H54 (cell line): ENCODE data around the gene HS3ST4.

Experiments
- DNase-seq: peaks from one replicate; pipeline ENCODE4 v3.0.0; 2011; ENCODE audit warnings: low spot score, mixed read lengths; ENCODE audit not compliant: insufficient read length
- FAIRE-seq: peaks from 3 replicates; lab custom pipeline; 2011; peaks lifted over from hg19 to GRCh38; lab: Jason Lieb, UNC
- POLR2A ChIP-seq: IDR thresholded peaks from 2 replicates; pipeline ENCODE4 v1.6.1; 2011; ENCODE audit warnings: low read depth, mild to moderate bottlenecking, low read length

Gene HS3ST4

DNA sequence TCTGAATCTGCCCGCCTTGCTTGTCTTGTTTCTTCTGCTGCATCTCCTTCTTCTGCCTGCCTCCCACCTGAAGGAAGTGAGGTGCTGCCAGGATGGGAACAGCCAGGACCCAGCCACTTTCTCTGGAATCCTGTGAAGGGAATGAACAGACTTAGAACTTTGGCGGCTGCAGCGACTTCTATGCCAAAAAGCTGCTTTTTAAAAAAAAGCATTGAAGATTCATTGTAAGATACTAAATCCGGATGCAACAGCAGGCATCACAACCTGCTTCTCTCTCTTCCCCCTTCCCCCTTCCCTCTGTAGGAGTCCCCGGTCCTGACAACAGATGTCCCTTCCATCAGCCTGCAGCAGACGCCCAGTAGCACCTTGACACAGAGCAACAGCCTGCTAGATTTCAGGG is 176.3 kb downstream of the HS3ST4 start:
- TF ChIP-seq POLR2A = no peak
- no peak for DNase-seq
- no peak for FAIRE-seq

DNA sequence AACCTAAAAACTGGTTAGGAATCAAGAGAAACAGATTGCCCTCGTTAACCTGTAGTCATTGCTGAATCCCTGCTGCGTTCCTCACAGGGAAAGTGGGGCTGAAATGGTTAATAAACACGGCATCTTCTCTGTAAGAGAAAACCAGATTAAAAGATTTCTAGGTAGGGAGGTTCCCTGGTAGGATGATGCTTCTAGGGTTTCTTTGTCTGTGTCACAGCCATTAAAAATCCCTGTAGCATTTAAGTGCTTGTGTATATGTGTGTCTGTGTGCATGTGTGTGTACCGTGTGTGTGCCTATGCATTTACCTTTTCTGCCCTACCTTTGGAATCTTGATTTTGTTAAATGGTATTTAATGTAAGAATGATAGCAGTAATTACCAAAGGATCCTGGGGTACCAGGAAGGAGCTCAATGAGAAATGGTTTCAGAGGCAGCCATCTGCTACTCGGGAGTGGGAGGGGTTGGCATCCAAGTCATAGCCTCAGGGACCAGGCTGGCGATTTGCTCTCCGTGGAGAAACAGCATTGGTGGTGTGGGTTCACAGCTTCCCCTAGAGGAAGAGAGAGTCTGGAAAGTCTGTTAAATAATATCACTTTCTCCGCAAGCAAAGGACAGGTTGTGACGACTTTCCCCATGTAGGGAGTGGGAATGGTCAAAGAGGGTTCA is 177.1 kb downstream of the HS3ST4 start:
- FAIRE-seq (no peak), DNase-seq (no peak)
- no peak for TF ChIP-seq POLR2A

DNA sequence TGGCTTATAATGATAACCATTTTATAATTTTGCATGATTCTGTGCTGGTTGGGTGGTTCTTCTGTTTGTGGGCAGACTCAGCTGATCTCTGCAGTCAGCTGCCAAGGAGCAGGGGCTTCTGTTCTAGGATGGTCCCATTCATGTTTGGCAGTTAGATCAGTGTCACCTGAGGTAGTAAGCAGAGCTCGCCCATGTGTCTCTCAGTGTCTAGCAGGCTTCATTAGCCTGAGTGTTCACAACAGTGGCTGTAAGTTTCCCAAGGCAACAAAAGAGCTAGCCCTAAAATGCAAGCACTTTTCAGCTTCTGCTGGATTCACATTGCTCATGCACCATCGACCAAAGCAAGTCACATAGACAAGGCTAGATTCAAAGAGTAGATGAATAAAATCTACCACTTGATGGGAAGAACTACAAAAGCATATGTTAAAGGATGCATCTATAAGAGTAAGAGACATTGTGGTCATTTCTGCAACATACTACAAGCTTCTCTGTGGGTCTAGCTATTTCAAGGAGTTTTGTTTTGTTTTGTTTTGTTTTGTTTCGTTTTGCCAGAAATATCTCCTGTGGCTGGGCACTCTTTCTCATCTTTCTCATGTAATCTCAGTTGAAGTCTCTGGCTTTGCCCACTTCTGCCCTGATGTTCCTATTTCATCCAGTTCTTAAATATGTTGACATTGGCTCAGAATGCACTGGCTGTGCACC is 180.8 kb downstream of the HS3ST4 start:
- no peak for DNase-seq
- no peak for TF ChIP-seq POLR2A
- FAIRE-seq = no peak

DNA sequence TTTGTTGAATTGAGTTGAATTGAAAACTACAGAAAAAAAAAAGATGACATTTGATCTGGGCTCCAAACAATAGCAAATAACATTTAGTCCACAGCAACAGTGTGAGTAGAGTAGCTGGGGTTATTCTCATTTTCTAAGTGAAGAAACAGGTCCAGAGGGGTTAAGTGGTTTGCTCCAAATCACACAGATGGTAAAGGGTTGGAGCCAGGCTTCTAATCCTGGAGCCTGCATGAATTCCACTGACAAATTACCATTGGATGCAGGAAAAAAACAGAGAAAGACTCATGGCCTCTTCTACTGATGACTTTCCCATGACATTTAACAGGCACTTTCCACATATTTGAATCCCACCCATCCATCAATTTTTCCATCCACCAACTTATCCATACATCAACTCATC is 182.4 kb downstream of the HS3ST4 start:
- no peak for TF ChIP-seq POLR2A
- DNase-seq = no peak
- FAIRE-seq = no peak

DNA sequence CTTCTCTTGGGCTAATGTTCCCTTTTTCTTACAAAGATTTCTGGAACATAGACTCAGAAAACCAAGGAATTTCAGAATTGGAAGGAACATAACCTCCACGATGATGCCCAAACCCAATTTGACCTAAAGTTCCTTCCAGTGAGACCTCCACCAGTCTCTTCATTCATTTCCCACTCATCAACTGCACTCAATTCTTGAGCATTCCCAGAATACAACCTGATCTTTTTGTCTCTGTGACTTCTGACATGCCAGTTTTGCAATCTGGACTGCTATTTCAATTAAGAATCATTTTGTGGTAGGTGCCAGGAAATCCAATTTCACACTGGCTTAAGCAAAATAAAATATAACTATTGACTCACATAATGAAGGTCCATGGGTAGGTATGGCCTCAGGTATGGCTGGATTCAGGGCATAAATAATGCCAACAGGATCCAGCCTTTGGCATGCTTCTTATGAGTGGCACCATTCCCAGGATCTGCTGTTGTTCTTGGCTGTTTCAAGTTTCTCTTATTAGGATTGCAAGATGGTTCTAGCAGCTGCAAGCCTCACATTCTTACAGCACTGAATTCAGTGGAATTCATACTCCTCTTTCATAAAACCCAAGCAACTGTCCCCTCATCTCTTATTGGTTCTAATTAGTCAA is 184.3 kb downstream of the HS3ST4 start:
- TF ChIP-seq POLR2A = no peak
- DNase-seq = no peak
- no peak for FAIRE-seq

DNA sequence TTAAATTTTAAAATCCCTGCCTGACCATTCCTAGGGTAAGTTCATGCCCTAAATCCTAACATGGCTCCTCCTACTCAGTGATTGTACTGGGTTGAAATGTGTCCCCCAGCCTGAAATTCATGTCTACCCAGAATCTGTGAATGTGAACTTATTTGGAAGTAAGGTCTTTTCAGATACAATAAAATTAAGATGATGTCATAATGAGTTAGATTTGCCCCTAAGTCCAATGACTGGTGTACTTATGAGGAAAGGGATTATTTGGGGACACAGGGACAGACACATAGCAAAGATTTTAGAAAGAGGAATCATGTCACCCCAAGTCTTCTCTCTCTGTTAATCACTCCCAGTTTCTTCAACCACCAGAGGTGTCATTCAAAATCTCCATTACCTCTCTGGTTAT is 185.3 kb downstream of the HS3ST4 start:
- FAIRE-seq (no peak), DNase-seq (no peak)
- no peak for TF ChIP-seq POLR2A

DNA sequence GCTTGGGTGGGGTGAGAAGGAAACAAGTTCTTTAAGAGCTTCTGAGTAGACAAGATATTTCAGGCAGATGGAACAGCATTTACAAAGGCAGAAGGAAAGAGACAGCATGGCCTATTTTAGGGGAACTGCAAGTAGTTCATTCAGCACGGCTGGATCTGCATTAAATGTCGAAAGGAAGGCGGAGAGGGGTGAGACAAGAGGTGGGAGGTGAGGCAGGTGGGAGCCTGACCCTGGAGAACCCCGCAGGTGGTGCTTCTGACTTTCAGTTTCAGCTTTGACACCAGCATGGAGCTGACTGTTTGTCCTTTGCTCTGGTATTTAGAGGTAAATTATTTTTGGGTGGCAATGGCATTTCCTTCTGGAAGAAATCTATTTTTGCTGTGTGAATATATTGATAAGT is 194.8 kb downstream of the HS3ST4 start:
- TF ChIP-seq POLR2A = no peak

DNA sequence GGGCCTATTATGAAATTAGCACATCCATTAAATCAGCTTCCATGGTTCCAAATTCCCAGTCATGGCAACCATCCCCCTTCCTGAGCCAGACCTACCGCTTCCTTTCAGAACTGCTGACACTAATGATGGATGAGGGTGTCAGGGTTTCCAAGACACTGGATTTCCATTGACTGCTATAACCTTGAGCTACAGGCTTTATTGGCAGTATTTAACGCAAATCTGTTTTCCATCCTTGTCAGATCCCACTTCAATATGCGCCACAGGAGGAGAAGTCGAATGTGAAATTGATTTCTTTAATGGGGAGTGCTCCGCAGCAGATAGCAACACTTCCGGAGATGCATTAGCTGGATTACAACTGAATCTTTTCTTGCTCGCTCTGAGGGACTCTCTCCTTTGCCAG is 197.1 kb downstream of the HS3ST4 start:
- no peak for FAIRE-seq
- DNase-seq = no peak

More for the DNA sequence above, 194.8 kb downstream of the HS3ST4 start:
- no peak for FAIRE-seq
- no peak for DNase-seq

DNA sequence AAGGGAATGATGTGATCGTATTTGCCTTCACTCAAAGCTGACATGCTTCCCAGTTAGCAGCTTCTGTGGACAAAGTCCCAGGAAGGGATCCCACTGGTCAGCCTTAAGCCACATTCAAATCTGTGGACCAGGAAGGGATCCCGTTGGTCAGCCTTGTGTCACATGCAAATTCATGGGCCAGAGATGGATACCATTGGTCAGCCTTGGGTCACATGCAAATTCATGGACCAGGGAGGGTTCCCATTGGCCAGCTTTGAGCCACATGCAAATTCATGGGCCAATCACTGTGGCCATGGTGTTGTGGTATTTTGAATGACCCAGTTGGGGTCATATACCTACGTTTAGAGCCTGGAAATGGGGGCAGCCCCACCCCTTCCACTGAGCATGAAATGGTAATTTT is 201.6 kb downstream of the HS3ST4 start:
- TF ChIP-seq POLR2A = no peak
- FAIRE-seq = no peak
- DNase-seq = no peak

More for the DNA sequence above, 197.1 kb downstream of the HS3ST4 start:
- no peak for TF ChIP-seq POLR2A

DNA sequence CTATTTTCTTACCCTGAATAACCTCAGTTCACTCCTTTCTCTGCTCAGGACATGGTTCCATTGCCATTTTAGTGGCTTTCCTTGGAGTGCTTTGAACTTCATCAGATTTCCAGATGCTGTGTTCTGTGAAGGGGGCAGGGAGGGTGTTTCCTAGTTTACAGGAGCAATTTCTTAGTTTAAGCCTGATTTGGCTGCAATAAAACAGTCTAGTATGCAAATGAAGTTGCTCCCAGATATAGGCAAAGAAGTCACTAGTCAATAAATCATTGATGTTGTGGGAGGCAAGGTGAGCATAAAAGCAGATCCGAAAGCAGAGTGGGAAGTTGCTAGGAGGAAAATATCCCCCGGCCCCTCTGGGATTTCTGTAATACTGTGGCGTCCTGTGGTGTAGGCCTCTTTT is 202.3 kb downstream of the HS3ST4 start:
- TF ChIP-seq POLR2A = no peak
- DNase-seq (no peak), FAIRE-seq (no peak)

DNA sequence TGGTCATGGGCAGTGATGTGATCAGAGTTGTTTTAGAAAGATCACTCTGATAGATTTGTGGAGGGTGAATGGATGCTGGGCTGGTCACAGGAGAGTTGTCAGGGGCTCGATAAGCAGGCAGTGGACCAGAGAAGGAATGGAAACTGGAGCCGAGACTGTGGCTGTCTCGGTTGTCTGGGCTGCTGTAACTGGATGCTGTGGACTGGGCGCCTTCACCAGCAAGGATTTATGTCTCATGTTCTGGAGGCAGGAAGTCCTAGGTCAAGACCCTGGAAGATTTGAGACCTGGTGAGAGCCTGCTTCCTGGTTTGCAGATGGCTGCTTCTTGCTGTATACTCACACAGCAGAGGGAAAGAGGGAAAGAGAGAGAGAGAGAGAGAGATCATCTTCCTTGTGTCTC is 203.6 kb downstream of the HS3ST4 start:
- DNase-seq = no peak
- no peak for TF ChIP-seq POLR2A
- no peak for FAIRE-seq

DNA sequence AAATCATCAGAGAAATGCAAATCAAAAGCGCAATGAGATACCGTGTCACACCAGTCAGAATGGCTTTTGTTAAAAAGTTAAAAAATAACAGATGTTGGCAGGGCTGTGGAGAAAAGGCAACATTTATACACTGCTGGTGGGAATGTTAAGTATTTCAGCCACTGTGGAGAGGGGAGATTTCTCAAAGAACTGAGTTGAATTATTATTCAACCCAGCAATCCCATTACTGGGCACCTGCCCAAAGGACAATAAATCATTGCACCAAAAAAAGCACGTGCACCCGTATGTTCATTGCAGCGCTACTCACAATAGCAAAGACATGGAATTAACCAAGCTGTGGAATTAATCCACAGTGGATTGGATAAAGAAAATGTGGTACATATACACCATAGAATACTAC is 204.7 kb downstream of the HS3ST4 start:
- FAIRE-seq (no peak), DNase-seq (no peak)
- TF ChIP-seq POLR2A = no peak

DNA sequence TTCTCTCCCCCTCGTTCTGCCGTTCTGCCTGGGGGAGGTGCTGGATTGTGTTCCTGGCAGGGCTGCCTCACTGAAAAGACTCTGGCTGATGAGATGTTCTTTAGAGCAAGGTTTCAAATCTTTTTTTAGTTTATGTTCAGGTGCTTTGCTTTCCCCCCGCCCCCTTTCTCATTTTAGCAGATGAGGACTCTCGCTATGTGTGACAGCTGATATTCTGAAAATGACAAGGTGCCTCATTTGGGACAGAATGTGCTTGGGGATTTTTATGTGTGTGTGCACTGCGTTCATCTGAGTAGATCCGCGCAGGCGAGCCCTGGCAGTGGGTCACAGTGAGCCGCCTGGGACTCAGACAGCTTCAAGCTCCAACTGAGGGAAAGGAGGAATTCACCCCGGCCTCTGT is 205.9 kb downstream of the HS3ST4 start:
- TF ChIP-seq POLR2A = no peak
- DNase-seq (no peak), FAIRE-seq (no peak)

DNA sequence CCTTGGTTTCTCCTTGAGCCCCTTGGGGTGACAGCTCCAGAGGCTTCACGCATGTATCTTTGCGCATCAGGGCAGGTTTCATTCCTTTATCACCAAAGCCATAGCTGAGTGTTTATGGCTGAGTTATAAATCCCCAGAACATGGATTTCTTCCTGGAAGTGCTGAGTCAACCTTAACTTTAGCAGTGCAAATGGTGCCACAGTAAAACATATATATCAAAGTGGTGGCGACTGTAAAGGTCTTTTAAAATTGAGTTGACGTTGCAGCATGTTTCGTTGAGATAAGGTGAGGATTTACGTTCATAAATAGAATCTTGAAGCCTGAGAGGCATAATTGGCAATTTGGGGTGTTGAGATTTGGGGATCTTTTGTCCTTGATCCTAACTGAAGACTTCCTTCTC is 214.1 kb downstream of the HS3ST4 start:
- FAIRE-seq (no peak), DNase-seq (no peak)
- TF ChIP-seq POLR2A = no peak
